Tibial artery (tissue), 4 donors: ENCODE results near the gene SNCAIP.
A peak's percentile ranks its signal among the peaks of the same experiment; 100 is the strongest.

ENCODE experiments used
- DNase-seq, 2 donors: peaks; one replicate each; pipeline ENCODE4 v3.0.0-alpha.2; 2019
- H3K27ac ChIP-seq, 2 donors: fragments of 200-600 bp; sonication (generic) in 1 of 2; 1 replicate in 1 of 2; 2 replicates in 1 of 2; pipeline ENCODE4 v1.5.1; 2018 to 2019; ENCODE audit warnings: mild to moderate bottlenecking in 1 of 2
- H3K27me3 ChIP-seq, 2 donors: fragments of 200-600 bp; sonication (generic) in 1 of 2; one replicate each; pipeline versions ENCODE4 v1.5.1 to v1.6.0; 2016 to 2019
- H3K36me3 ChIP-seq, 3 donors: fragments of 200-600 bp; sonication (generic) in 2 of 3; one replicate each; pipeline ENCODE4 v1.5.1; 2016 to 2019; ENCODE audit warnings: mild to moderate bottlenecking in 2 of 3
- H3K4me1 ChIP-seq, 4 donors: fragments of 200-600 bp; sonication (generic) in 2 of 4; 1 replicate in 3 of 4; 2 replicates in 1 of 4; pipeline ENCODE4 v1.5.1; 2016 to 2019
- H3K4me3 ChIP-seq, 2 donors: fragments of 200-600 bp; sonication (generic) in 1 of 2; 1 replicate in 1 of 2; 2 replicates in 1 of 2; pipeline ENCODE4 v1.5.1; 2018 to 2019; ENCODE audit warnings: mild to moderate bottlenecking in 2 of 2
- H3K9me3 ChIP-seq, 3 donors: fragments of 200-600 bp; sonication (generic) in 1 of 3; one replicate each; pipeline ENCODE4 v1.5.1; 2016 to 2019
- CTCF ChIP-seq, 2 experiments: fragments of 200-600 bp in 1 of 2; fragments of 450-650 bp in 1 of 2; IDR thresholded peaks; one replicate each; pipeline ENCODE4 v1.5.1; 2017 to 2019; ENCODE audit warnings: antibody characterized with exemption in 2 of 2, mild to moderate bottlenecking in 1 of 2, moderate library complexity in 1 of 2
- intact Hi-C: fragments of 100-400 bp; cut with DNase I; formaldehyde crosslinking; loops from one replicate; pipeline ENCODE4 v1.15.0; 2023; ENCODE audit warnings: low total_unique reads

The SNCAIP gene

GRCh38 chr5:122455939-122456338, 143.9 kb downstream of the SNCAIP start:
- no peak for TF ChIP-seq CTCF (IDR thresholded peaks at IDR 0.05)
- intact Hi-C loops, result no loop called here
- Histone ChIP-seq H3K4me3 (no peak overlapping the region), H3K27ac (no peak overlapping the region), H3K27me3 (no peaks in the 10 kb centered on the region), H3K4me1 (peaks cover 0 to 5% (median 0%) of the 10 kb centered on the region in 4 donors), H3K36me3 (peaks cover 4 to 10% (median 9%) of the 10 kb centered on the region in 3 donors), H3K9me3 (no peaks in the 10 kb centered on the region)
- DNase-seq, result no peak

- DNase-seq, result no peak
- Histone ChIP-seq H3K27me3 (no peaks in the 10 kb centered on the region), H3K9me3 (no peaks in the 10 kb centered on the region), H3K36me3 (peaks cover 0 to under 1% (median 0%) of the 10 kb centered on the region in 3 donors), H3K4me3 (no peak overlapping the region), H3K27ac (no peak overlapping the region), H3K4me1 (peaks cover 0 to 5% (median 0%) of the 10 kb centered on the region in 4 donors)
- no peak for TF ChIP-seq CTCF (IDR thresholded peaks at IDR 0.05)
- intact Hi-C loops, result no loop called here
Measured at GRCh38 chr5:122457178-122457826, 145.3 kb downstream of the SNCAIP start.

- Histone ChIP-seq H3K4me3 (no peak overlapping the region), H3K4me1 (peaks cover 0 to 5% (median 0%) of the 10 kb centered on the region in 4 donors), H3K36me3 (no peaks in the 10 kb centered on the region), H3K27me3 (no peaks in the 10 kb centered on the region), H3K9me3 (no peaks in the 10 kb centered on the region), H3K27ac (no peak overlapping the region)
- intact Hi-C loops, result no loop called here
- no peak for DNase-seq
- peak; percentile 25 to 35 for TF ChIP-seq CTCF (IDR thresholded peaks at IDR 0.05)
Measured at GRCh38 chr5:122458278-122458872, 146.3 kb downstream of the SNCAIP start.

GRCh38 chr5:122462486-122462885, 150.4 kb downstream of the SNCAIP start:
- H3K27me3 ChIP-seq, result no peaks in the 10 kb centered on the region
- no peak for TF ChIP-seq CTCF (IDR thresholded peaks at IDR 0.05)
- peaks cover 0 to 10% (median 0%) of the 10 kb centered on the region in 3 donors for H3K36me3 ChIP-seq
- no peak overlapping the region for H3K4me3 ChIP-seq
- H3K27ac ChIP-seq, result no peak overlapping the region
- no peaks in the 10 kb centered on the region for H3K9me3 ChIP-seq
- no peak for DNase-seq
- intact Hi-C loops, result no loop called here
- no peaks in the 10 kb centered on the region for H3K4me1 ChIP-seq

- Histone ChIP-seq H3K9me3 (no peaks in the 10 kb centered on the region), H3K4me3 (no peak overlapping the region), H3K4me1 (no peaks in the 10 kb centered on the region), H3K27me3 (no peaks in the 10 kb centered on the region), H3K27ac (no peak overlapping the region), H3K36me3 (peaks cover 0 to 10% (median 0%) of the 10 kb centered on the region in 3 donors)
- no peak for DNase-seq
- no peak for TF ChIP-seq CTCF (IDR thresholded peaks at IDR 0.05)
- intact Hi-C loops, result no loop called here
Measured at GRCh38 chr5:122463221-122463620, 151.2 kb downstream of the SNCAIP start.
